Measurements from ENCODE around the gene UNC93A.

UNC93A gene

GRCh38 chr6:167293590-167294091, 2.5 kb downstream of the UNC93A start:
- Histone ChIP-seq H3K9me3 (no peaks in the 10 kb centered on the region), H3K4me3 (ENCODE audit: low read depth in 1 of 2, low read length in 1 of 2) (no peak overlapping the region), H3K27ac (no peak overlapping the region), H3K27me3 (peaks cover 12% of the 10 kb centered on the region), H3K4me1 (ENCODE audit: control insufficient read depth in 1 of 2, insufficient read depth in 1 of 2, low read depth in 1 of 2, low read length in 1 of 2) (no peaks in the 10 kb centered on the region), H3K36me3 (no peaks in the 10 kb centered on the region)
- no peak for TF ChIP-seq CTCF (IDR thresholded peaks at IDR 0.05)

- no peak for TF ChIP-seq CTCF (IDR thresholded peaks at IDR 0.05)
- no peaks in the 10 kb centered on the region for H3K4me1 ChIP-seq (ENCODE audit: control insufficient read depth in 1 of 2, insufficient read depth in 1 of 2, low read depth in 1 of 2, low read length in 1 of 2)
- no peaks in the 10 kb centered on the region for H3K36me3 ChIP-seq
- H3K4me3 ChIP-seq (ENCODE audit: low read depth in 1 of 2, low read length in 1 of 2), result no peak overlapping the region
- H3K27ac ChIP-seq, result no peak overlapping the region
- no peaks in the 10 kb centered on the region for H3K9me3 ChIP-seq
- H3K27me3 ChIP-seq, result peaks cover 12% of the 10 kb centered on the region
Observed at GRCh38 chr6:167294241-167294640, 3.1 kb downstream of the UNC93A start.

GRCh38 chr6:167294651-167295494, 3.8 kb downstream of the UNC93A start:
- no peak for TF ChIP-seq CTCF (IDR thresholded peaks at IDR 0.05)
- Histone ChIP-seq H3K27ac (no peak overlapping the region), H3K9me3 (no peaks in the 10 kb centered on the region), H3K4me3 (ENCODE audit: low read depth in 1 of 2, low read length in 1 of 2) (no peak overlapping the region), H3K27me3 (peaks cover 12% of the 10 kb centered on the region), H3K4me1 (ENCODE audit: control insufficient read depth in 1 of 2, insufficient read depth in 1 of 2, low read depth in 1 of 2, low read length in 1 of 2) (no peaks in the 10 kb centered on the region), H3K36me3 (no peaks in the 10 kb centered on the region)

- Histone ChIP-seq H3K4me3 (ENCODE audit: low read depth in 1 of 2, low read length in 1 of 2) (no peak overlapping the region), H3K36me3 (no peaks in the 10 kb centered on the region), H3K27me3 (peaks cover 5% of the 10 kb centered on the region), H3K27ac (no peak overlapping the region), H3K4me1 (ENCODE audit: control insufficient read depth in 1 of 2, insufficient read depth in 1 of 2, low read depth in 1 of 2, low read length in 1 of 2) (no peaks in the 10 kb centered on the region), H3K9me3 (no peaks in the 10 kb centered on the region)
- no peak for TF ChIP-seq CTCF (IDR thresholded peaks at IDR 0.05)
Observed at GRCh38 chr6:167295495-167296292, 4.6 kb downstream of the UNC93A start.

- no peak overlapping the region for H3K4me3 ChIP-seq (ENCODE audit: low read depth in 1 of 2, low read length in 1 of 2)
Observed at GRCh38 chr6:167296293-167296690, 5.2 kb downstream of the UNC93A start.

More at GRCh38 chr6:167296293-167296690, 5.2 kb downstream of the UNC93A start:
- no peak for TF ChIP-seq CTCF (IDR thresholded peaks at IDR 0.05)
- H3K36me3 ChIP-seq, result no peaks in the 10 kb centered on the region
- no peaks in the 10 kb centered on the region for H3K4me1 ChIP-seq (ENCODE audit: control insufficient read depth in 1 of 2, insufficient read depth in 1 of 2, low read depth in 1 of 2, low read length in 1 of 2)
- H3K9me3 ChIP-seq, result no peaks in the 10 kb centered on the region
- no peak overlapping the region for H3K27ac ChIP-seq
- H3K27me3 ChIP-seq, result no peaks in the 10 kb centered on the region
